ENCODE data around the gene LRG1. TPM values are rescaled to one million over a fixed set of nuclear protein-coding genes. Genes with fewer than 3 reads are reported as not detected.

LRG1 gene
- total RNA-seq, 4 donors from 2014 or later: 2.1 to 8.5 TPM; not detected in 2

GRCh38 chr19:4504297-4504701 lies 35.5 kb downstream of the LRG1 start:
- no CpG with 5 or more reads among the region's 23 CpGs for WGBS, 2 donors (ENCODE audit: low coverage in 1 of 2)
- Histone ChIP-seq H3K27ac (peak overlapping the region in 2 of 4 donors; percentile 38 to 66), H3K9me3 (no peaks in the 10 kb centered on the region), H3K27me3 (no peaks in the 10 kb centered on the region), H3K4me1 (peaks cover 0 to 64% (median 0%) of the 10 kb centered on the region in 3 donors), H3K36me3 (peaks cover 0 to 95% of the 10 kb centered on the region in 2 donors), H3K4me3 (no peak overlapping the region)
- ATAC-seq: no peak
- TF ChIP-seq EP300 (IDR thresholded peaks at IDR 0.05): no peak
- TF ChIP-seq POLR2A (IDR thresholded peaks at IDR 0.05): no peak
- no peak for TF ChIP-seq POLR2AphosphoS5 (IDR thresholded peaks at IDR 0.05)
- TF ChIP-seq CTCF (IDR thresholded peaks at IDR 0.05): no peak

DNA sequence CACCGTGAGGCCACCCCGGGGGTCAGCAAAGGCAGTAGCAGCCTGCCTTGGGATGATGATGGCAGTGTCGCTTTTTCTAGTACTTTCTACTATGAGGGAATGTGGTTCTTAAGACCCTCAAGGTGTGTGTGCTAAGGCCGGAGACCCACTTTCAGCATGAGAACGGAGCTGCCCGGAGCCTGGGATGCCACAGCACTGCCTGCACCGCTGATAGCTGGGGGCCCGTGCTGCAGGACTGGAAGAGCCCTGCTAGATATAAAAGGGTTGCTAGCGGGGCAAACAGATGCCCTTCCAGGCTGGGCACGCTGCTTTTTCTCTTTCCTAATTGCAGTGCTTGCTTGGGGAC lies 36.0 kb downstream of the LRG1 start:
- Histone ChIP-seq H3K27ac (peak overlapping the region in 2 of 4 donors; percentile 57 to 66), H3K9me3 (no peaks in the 10 kb centered on the region), H3K4me1 (peaks cover 0 to 63% (median 0%) of the 10 kb centered on the region in 3 donors), H3K4me3 (no peak overlapping the region), H3K27me3 (no peaks in the 10 kb centered on the region), H3K36me3 (peaks cover 0 to 100% of the 10 kb centered on the region in 2 donors)
- TF ChIP-seq CTCF (IDR thresholded peaks at IDR 0.05) (no peak), POLR2A (IDR thresholded peaks at IDR 0.05) (no peak), EP300 (IDR thresholded peaks at IDR 0.05) (no peak), POLR2AphosphoS5 (IDR thresholded peaks at IDR 0.05) (no peak)
- ATAC-seq: no peak
- WGBS, 2 donors (ENCODE audit: low coverage in 1 of 2): 73% methylated on average over 3 of the region's 10 CpGs; no CpG with 5 or more reads in 1 of the 2 donors

DNA sequence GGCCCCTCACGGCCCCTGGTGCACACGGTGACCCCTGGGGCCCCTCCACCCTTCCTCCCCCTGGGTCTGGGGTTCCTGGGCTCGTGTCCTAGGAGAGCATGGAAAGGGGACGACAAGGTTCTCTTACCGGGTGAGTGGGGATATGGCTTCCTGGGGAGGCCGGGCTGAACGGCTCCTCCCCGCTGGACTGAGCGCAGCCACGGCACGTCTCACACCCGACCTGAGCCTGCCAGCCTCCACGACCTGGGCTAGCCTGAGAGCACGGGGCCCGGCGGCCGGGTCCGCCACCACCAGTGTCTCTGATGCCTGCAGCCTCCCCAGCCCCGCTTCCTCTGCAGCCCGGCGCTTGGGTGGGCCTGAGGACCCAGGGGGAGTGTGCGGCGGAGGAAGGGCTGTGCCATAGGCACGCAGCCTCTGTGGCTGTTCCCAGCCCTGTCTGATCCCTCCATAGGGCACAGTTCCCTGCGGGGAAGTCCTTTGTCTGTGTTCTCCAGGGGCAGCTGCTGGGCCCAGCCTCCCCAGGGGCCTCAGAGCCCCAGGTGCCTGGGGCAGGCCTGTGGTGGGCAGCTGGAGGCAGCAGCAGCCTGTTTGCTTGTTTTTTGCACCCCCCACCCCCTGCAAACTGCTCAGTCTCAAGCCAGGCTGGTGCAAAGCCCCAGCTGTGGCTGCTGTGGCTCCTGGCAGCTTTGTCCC lies 36.6 kb downstream of the LRG1 start:
- ATAC-seq: no peak
- H3K4me1 ChIP-seq: peaks cover 0 to 58% (median 0%) of the 10 kb centered on the region in 3 donors

DNA sequence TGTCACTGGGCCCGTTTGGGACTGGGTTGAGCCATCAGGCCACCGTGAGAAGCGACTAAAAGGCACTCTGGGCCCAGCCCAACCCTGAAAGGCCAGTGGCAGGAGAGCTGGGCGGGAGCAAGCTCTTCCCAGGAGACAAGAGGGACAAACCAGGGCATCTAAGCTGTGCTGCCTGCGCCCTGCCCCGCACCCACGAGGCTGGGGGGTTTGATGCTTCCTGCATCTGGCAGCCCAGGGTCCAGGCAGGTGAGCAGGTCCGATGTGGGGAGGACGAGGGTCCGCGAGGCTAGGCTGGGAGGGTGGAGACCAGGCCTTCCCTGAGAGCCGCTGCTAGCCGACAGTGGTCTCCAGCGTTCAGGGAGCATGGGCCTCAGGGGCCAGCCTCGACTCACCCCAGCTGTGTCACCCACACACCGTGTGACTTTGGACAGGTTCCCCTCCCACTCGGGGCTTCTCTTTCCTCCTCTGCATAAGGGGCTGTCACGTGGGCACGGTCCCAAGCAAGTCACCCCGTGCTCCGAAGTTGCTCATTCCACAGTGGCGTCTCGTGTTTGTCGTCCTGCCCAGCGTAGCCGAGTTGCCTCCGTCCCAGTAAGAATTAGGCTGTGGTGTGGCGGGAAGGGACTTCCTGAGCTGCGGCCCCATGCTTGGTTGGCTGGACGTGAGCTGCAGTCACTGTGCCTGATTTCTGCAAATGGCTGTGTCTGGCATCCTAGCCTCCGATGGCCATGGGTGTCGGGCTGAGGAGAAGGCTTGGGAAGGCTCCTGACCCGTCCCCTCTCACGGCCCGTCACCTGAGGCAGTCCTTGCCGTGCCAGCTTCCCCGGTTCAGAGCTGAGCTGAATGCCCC lies 37.3 kb downstream of the LRG1 start:
- Histone ChIP-seq H3K4me1 (peaks cover 0 to 50% (median 0%) of the 10 kb centered on the region in 3 donors), H3K36me3 (peaks cover 0 to 100% of the 10 kb centered on the region in 2 donors), H3K9me3 (no peaks in the 10 kb centered on the region), H3K27ac (peak overlapping the region in 3 of 4 donors; percentile 15 to 66 (median 57)), H3K27me3 (no peaks in the 10 kb centered on the region), H3K4me3 (no peak overlapping the region)
- TF ChIP-seq CTCF (IDR thresholded peaks at IDR 0.05): no peak
- no peak for TF ChIP-seq EP300 (IDR thresholded peaks at IDR 0.05)
- no peak for TF ChIP-seq POLR2A (IDR thresholded peaks at IDR 0.05)
- TF ChIP-seq POLR2AphosphoS5 (IDR thresholded peaks at IDR 0.05): no peak
- no peak for ATAC-seq
- 47 to 69% methylated on average over 3 to 8 of the region's 37 CpGs for WGBS, 2 donors (ENCODE audit: low coverage in 1 of 2)

More for the DNA sequence above, 36.6 kb downstream of the LRG1 start:
- Histone ChIP-seq H3K36me3 (peaks cover 0 to 100% of the 10 kb centered on the region in 2 donors), H3K27ac (peak overlapping the region in 3 of 4 donors; percentile 3 to 66 (median 57)), H3K27me3 (no peaks in the 10 kb centered on the region), H3K9me3 (no peaks in the 10 kb centered on the region), H3K4me3 (no peak overlapping the region)
- WGBS, 2 donors (ENCODE audit: low coverage in 1 of 2): no CpG with 5 or more reads among the region's 25 CpGs
- TF ChIP-seq POLR2A (IDR thresholded peaks at IDR 0.05): no peak
- TF ChIP-seq CTCF (IDR thresholded peaks at IDR 0.05): no peak

Data from gastroesophageal sphincter (tissue), 4 donors.